ENCODE measurements around the gene ZNF644.
"Not testable (repeated sequence)": the region's sequence is repeated elsewhere in the genome, so short reads cannot be mapped to it uniquely, and the experiment has no call there.

ZNF644 gene

GRCh38 chr1:91021686-91022517 is at the start of gene ZNF644:
Gene ZNF644 (minus strand): TSS chr1:91022035. CDS start chr1:90982353, 39,682 bp downstream.
- TF ChIP-seq CTCF (conservative IDR thresholded peaks at IDR 0.05; ENCODE audit: low read depth, low read length): no peak
- peak within 1 kb of the TSS; percentile 89 for H3K4me3 ChIP-seq (ENCODE audit: low read length)
- DNase-seq (ENCODE audit: low read depth): peak; percentile 46

GRCh38 chr1:91070298-91070697 is 48.5 kb upstream of the ZNF644 start:
- H3K4me3 ChIP-seq (ENCODE audit: low read length): no peak overlapping the region
- DNase-seq (ENCODE audit: low read depth): no peak
- TF ChIP-seq CTCF (conservative IDR thresholded peaks at IDR 0.05; ENCODE audit: low read depth, low read length): no peak

- H3K4me3 ChIP-seq (ENCODE audit: low read length): no peak overlapping the region
- DNase-seq (ENCODE audit: low read depth): no peak
- TF ChIP-seq CTCF (conservative IDR thresholded peaks at IDR 0.05; ENCODE audit: low read depth, low read length): no peak
Observed at GRCh38 chr1:91066538-91066937, 44.7 kb upstream of the ZNF644 start.

GRCh38 chr1:91065337-91065736 is 43.5 kb upstream of the ZNF644 start:
- no peak for DNase-seq (ENCODE audit: low read depth)
- no peak for TF ChIP-seq CTCF (conservative IDR thresholded peaks at IDR 0.05; ENCODE audit: low read depth, low read length)
- no peak overlapping the region for H3K4me3 ChIP-seq (ENCODE audit: low read length)

GRCh38 chr1:91063403-91063802 is 41.6 kb upstream of the ZNF644 start:
- DNase-seq (ENCODE audit: low read depth): not testable (repeated sequence)

GRCh38 chr1:91059157-91059556 is 37.3 kb upstream of the ZNF644 start:
- H3K4me3 ChIP-seq (ENCODE audit: low read length): no peak overlapping the region
- no peak for DNase-seq (ENCODE audit: low read depth)
- TF ChIP-seq CTCF (conservative IDR thresholded peaks at IDR 0.05; ENCODE audit: low read depth, low read length): no peak

More at GRCh38 chr1:91063403-91063802, 41.6 kb upstream of the ZNF644 start:
- not testable (repeated sequence) for H3K4me3 ChIP-seq (ENCODE audit: low read length)

GRCh38 chr1:91057784-91058183 is 35.9 kb upstream of the ZNF644 start:
- no peak overlapping the region for H3K4me3 ChIP-seq (ENCODE audit: low read length)
- DNase-seq (ENCODE audit: low read depth): no peak

More at GRCh38 chr1:91057784-91058183, 35.9 kb upstream of the ZNF644 start:
- no peak for TF ChIP-seq CTCF (conservative IDR thresholded peaks at IDR 0.05; ENCODE audit: low read depth, low read length)
